ENCODE measurements around the gene LHFPL2.

The LHFPL2 gene

DNA sequence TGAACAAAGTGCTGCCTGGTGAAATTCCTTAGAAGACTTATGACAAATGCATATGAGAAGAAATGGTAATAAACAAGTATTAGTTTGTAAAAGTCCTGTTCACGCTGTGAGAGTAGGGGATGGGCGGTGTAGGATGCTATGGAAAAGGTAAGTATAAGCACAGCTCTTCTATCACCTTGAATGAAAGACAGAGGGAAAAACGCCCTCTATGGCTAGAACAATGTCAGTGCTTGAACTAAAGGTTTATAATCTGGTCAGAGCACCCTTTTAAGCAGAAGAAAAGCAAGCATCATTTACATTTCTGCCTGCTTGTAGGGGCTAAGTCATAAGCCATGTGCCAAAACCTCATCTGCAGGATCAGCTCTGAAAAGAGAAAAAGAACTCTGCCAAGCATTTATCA lies 115.2 kb downstream of the LHFPL2 start:
- in situ Hi-C loops (cut with MboI; ENCODE audit: low sequenced_read_pairs), result no loop called here

DNA sequence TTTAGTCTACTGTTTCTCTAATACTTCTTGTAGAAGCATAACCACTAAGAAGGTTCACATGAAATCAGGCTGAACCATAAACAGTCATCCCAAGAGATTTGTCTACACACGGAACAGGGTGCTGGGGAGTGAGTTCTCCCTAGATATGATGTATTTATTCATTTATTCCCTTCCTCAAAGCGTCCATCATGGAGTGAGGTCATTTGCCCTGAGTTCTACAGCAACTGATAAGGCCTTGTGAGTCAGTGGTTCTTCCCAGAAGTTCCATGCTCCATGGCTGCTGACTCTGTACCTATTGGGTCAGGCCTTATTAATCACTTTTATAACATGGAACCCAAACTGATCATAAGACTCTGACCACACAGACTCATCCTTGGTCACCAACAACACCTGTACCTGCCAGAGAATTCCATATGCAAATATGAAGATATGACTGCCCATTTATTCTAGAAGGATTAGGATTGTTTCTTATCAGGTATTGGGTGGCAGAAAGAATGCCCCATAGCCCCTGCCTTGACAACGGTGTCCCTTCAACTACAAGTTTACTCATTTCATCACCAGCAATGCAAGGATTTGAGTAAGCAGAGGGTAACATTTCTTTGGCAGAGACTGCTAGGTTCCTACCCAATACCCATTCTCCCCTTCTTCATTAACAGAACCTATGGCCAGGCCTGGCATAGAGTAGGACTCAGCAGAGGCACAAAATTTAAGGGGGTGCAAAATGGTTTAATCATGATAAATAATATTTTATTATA lies 118.1 kb downstream of the LHFPL2 start:
- in situ Hi-C loops (cut with MboI; ENCODE audit: low sequenced_read_pairs), result no loop called here

DNA sequence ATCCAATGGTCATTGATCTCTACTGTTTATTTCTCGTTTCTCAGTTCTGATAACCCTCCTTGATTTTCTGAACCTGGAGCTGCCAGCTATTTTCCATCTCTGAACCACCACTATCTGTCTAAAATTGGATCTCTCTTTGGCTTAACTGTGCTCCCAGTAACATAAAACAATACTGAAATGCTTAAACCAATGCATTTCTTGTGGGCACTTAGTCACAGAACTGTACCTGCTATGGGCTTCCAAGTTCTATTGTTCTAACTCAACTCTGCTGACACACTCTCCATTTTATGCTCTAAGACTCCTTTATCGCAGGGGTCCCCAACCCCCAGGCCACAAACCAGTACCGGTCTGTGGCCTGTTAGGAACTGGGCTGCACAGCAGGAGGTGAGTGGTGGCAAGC lies 120.6 kb downstream of the LHFPL2 start:
- in situ Hi-C loops (cut with MboI; ENCODE audit: low sequenced_read_pairs), result no loop called here

DNA sequence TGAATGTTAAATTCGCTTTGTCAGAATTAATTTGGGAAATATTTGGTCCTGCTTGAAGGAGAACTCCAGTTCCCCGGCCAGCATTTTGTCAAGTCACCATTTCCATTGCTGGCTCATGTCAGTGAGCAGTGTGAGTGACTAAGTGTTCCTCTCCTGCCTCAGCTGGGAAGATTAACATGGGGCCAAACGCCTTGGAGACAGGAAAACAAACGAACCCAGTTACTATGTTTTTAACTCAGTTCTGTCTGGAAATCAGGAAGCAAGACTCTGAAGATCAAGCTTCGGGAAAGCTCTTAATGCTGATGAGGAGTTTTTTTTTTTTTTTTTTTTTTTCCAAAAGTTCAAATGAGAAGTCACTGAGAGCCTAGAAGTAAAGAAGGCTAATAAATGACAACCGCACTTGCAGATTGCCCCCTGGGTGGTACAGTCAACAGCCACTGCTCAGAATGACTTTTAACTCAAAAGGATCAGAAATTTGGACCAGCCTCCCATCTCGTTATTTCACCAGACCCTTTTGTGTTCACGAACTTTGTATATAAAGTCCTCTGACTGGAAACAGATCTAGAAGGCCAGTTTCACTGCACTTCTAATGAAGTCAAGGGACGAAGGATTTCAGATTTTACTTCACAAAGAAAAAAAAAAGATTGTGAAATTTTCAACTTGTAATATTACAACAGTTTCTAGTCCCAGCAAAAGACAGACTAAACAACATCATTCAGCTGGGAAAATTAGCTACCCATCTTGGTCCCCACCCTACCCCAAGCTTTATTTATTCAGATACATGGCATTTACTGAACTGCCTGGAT lies 121.3 kb downstream of the LHFPL2 start:
- in situ Hi-C loops (cut with MboI; ENCODE audit: low sequenced_read_pairs), result no loop called here

DNA sequence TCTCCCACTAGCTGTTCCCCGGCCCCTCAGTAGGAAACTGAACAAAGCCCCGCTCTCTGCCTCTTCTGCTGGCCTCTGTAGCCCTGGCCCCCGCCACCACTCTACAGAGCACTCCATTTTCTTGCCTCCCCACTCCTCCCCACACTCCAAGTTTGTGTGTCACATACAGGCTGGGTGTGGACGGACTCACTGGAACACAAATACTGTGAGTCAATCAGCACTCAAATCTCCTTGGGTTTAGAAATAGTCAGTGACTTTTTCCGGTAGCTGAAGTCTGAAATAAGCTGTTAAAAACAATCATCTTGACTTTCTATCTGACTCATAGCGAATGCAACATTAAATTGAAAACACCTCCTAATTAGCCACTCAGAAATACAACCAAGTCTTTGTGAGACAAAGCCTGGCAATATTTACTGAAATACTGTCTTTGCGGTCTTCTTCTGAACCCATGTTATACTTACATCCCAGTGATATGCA lies 122.5 kb downstream of the LHFPL2 start:
- in situ Hi-C loops (cut with MboI; ENCODE audit: low sequenced_read_pairs), result no loop called here

DNA sequence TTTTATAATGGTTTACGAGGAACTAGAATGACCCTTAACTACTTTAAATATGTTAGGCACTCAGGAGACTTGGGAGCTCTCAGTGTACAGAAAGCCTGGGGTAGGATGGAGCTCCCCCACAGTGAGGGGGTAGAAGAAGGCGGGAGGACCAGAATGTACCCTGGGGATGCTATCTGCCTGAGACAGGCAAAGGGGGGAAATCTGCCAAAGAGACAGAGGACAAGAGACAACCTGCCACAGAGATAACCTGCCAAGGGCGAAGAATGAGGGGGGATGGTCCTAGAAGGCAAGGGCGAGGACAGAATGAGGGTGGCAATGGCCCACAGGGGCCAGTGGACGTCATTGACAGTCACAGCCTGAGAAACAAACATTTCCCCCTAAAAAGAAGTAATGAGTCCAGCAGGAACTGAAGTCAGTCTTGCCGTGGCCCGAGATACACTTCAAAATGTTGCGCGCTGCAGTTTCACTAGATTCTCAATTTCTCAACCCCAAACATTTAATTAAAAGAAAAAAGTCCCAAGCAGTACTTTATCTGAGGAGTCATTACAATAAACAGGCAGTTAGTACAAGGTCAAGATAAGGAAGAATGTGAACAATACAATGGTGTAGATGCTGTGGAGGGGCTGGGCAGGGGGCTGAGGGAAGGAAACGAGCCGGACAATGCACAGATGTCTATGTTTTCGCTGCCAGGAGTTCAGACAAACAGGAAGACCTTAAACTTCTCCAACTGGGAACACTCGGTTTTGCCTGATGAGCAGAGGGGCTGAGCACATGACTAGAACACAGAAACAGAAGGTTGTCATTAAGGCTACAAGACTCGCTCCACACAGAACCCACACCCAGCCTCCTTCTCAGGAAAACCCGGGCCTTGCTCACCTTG lies 125.0 kb downstream of the LHFPL2 start:
- in situ Hi-C loops (cut with MboI; ENCODE audit: low sequenced_read_pairs), result no loop called here

DNA sequence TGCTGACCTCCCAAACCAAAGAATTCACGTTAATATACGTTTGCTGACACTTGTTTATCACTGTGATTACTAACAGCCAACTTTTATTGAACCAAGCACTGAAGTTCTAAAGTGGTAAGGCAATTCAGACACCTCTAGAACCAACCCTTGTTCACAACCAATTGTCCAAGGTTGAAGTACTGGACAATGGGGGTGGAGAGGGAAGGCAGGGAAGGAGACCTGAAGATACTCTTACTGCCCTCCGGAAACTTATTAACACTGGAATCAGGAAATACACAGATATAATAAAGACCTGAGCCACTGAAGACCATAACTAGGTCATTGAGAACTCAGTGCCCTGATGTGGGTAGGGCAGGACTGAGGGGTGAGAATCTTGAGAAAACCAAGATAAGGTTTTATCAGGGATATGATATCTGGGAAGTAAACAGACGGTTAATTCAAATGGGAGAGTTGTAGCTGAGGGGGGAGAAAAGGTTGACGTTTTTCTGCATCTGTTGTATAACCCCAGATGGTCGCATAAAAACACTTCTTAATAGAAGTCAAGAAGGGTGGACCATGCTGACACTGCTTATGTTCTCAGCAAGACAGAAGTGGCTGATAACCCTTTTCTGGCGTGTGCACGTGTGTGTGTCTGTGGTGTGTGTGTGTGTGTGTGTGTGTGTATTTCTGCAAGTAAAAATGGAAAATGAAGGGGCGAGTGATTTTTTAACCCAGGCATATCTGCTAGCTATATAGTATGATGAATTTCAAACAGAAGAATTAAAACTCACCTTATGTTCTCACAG lies 125.9 kb downstream of the LHFPL2 start:
- in situ Hi-C loops (cut with MboI; ENCODE audit: low sequenced_read_pairs), result no loop called here

DNA sequence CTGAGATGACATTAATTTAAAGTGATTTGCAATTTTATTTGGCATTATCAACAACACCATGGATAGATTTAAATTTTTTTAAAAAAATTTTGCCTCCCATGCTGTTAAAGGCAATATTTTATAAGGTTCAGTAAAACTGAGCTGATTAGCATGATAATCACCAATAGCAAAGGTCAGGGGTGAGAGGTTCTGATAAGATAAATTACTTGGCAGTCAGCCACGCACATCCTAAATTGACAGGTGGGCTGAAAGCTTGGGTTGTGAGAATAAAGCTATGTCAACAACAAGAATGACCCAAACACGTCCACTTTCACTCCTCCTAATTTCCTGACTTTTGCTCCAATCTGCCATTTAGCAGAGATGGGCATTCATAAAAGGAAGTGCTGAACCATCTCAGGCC lies 127.1 kb downstream of the LHFPL2 start:
- in situ Hi-C loops (cut with MboI; ENCODE audit: low sequenced_read_pairs), result no loop called here

DNA sequence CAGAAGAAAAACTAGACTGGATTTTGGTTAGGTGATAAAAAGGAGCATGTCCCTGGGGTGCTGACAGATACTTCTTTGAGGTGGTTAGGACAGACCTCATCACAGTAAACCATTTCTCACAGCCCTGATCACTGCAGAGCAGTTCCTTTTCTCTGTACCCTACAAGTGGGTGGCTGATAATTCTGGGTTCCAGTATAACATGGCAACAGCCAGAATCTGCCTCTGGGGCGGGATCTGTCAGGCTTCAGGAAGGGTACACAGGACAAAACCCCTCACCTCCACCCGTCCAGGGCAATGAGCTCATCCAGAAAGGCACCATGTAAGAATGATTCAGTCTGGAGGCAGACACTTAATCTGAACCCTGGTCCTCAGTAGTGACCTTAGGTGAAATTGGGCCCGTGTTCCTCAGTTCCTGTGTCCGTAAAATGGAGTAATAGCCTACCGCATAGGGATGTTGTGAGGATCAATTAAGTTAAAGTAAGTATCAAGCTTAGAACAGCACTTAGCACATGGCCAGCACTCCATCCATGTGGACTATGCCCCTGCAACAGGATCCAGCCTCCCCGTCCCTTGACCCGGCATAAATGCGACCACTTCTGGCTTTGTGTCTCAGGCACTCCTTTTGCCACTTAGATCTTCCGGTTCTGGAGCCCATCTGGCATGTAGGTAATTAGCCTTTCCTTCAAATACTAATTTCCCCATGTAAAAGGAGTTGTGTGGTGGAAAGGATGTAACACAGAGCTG lies 129.2 kb downstream of the LHFPL2 start:
- in situ Hi-C loops (cut with MboI; ENCODE audit: low sequenced_read_pairs), result no loop called here

DNA sequence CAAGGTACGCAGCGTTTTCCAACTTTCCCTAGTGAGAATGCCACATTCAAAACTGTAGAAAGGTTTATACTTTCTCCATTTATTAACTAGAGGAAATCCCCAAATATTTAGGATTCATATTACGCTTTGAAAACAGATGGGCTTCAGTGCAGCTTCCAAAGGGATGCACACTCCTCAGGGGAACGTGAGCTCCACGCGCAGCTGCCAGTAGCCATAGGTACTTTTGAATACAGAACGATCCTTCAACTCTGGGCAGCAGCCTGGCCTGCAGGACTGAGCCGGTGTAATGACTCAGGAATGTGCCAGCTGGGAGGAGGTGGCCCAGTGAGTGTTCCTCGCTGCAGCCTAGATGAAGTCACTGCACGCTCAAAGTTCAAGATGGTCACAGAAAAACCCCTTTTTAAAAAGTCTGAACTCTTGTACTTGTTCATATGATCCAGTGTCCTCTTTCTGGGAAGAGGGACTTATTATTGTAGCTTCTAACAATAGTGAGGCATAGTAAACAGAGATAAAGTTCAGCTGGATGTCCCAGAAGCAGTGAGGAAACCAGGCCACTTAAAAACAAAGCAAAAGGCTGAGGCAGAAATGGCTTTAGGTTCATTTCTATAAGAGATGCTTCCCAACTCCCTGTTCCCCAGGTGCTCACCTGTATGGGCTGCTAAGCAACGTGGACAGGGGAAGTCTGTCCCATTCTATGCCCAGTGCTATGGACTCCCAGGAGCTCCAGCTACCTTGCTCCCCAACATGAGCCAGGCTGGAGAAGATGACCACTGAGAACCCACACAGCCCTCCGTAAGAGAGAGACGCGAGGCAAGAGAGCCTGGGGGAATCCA lies 130.0 kb downstream of the LHFPL2 start:
- in situ Hi-C loops (cut with MboI; ENCODE audit: low sequenced_read_pairs), result no loop called here

DNA sequence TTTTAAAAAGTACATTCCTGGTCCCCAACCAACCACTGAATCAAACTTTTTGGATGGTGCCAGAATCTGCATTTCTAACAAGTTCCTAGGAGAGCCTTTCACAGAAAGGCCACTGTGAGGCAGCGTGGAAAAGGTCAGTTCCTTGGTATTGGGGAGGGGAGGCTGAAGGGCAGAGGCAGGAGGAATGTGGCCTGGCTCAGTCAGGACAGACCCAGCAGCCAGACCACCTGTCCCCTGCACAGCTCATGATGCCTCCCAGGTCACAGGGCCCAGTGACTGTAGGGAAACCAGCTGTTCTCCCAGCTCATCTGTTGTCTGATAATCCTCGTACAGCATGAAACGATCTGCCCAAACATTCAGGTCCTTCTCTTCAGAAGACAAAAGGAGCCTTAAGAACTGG lies 132.9 kb downstream of the LHFPL2 start:
- in situ Hi-C loops (cut with MboI; ENCODE audit: low sequenced_read_pairs), result no loop called here

DNA sequence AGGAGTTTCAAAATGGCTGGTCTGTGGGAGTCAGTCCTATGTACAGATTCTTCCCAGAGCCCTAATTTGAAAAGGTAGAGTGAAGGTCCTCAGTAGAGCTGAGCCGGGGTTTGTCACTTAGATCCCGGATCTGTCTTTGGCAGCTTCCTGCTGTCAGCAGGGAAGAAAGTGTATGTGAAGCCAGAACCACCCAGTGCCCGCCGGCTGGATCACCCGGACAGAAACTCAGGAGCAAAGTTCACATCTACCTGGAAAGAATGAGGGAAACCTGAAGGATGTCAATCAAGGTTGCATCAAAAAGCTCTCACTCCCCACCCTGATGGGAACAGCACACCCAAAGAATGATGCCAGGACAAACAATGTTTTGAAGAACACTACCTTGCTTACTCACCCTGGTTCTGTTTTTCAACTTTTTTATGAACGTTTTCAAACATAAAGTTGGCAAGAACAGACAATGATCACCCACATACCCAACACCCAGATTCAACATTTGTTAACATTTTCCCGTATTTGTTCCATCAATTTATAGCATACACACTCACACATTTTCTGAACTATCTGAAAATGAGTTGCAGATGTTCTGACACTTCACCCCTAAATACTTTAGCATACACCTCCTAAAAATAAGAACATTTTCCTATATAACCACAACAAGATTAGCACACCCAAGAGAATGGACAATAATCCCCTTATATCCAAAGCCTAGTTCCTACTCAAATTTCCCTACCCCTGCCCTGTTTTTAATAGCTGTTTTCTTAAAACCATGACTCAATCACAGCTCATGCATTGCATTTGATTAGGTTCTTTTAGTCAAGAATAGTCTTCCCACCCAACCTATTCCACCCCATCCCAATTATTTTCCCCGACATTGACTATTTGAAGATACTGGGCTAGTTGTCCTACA lies 133.9 kb downstream of the LHFPL2 start:
- in situ Hi-C loops (cut with MboI; ENCODE audit: low sequenced_read_pairs), result no loop called here

DNA sequence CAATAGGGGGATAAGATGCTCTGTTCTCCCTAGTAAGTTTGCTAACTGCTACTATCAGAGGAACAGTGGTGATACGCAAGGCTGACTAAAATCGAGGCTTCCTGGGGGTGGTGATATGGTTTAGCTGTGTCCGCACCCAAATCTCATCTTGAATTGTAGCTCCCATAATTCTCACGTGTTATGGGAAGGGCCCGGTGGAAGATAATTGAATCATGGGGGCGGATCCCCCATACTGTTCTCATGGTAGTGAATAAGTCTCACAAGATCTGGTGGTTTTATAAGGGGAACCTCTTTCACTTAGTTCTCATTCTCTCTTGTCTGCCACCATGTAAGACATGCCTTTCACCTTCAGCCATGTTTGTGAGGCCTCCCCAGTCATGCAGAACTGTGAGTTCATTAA lies 135.1 kb downstream of the LHFPL2 start:
- in situ Hi-C loops (cut with MboI; ENCODE audit: low sequenced_read_pairs), result no loop called here

DNA sequence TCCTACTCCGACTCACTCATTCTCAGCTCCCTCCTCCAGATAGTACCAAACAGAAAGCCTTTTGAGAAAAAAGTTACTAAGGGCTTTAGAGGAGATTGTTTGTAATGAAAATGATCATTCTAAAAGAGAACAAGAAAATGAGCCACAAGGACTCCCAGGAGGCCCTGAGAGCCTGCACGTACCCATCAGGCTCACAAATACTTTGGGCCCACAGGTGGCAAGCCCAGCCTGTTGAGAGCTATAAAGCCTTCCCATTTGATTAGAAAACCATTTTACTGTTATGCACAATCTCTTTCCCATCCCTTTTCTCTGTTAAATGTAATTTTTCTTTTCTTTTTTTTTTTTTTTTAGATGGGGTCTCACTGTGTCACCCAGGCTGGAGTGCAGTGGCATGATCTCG lies 136.1 kb downstream of the LHFPL2 start:
- in situ Hi-C loops (cut with MboI; ENCODE audit: low sequenced_read_pairs), result no loop called here

DNA sequence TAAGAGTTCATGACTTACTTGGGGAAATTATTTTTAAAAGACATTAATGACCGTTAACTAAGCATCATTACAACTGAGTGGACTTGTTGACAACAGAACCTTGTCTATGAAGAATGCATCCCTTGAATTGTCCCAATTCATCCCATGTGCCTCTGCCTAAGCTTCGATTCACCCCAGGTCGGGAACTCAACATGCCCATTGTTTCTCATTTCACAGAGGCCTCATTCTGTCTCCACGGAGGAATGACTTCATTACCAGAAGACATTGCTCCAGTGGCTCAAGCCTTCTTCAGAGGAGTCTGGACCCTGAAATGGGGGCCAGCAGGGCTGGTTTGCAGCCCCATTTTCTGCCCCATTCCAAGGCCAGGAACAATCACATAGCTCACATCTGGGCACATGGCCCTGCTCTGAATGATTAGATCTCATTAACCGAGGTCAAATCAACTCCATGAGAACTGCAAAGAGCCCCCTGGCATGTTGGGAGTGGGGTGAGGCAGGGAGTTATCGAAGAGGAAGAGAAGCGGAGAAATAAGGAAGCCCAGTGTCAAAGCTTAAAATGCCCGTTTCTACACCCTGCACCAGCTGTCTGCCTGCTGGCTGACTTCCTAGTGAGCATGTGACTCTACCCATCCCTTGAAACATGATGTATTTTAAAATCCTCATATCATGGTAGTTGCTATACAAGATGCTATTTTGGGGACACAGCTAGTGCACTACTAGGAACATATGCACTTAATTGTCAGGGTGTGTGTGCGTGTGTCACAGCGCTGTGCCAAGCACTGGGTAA lies 137.3 kb downstream of the LHFPL2 start:
- in situ Hi-C loops (cut with MboI; ENCODE audit: low sequenced_read_pairs), result no loop called here

DNA sequence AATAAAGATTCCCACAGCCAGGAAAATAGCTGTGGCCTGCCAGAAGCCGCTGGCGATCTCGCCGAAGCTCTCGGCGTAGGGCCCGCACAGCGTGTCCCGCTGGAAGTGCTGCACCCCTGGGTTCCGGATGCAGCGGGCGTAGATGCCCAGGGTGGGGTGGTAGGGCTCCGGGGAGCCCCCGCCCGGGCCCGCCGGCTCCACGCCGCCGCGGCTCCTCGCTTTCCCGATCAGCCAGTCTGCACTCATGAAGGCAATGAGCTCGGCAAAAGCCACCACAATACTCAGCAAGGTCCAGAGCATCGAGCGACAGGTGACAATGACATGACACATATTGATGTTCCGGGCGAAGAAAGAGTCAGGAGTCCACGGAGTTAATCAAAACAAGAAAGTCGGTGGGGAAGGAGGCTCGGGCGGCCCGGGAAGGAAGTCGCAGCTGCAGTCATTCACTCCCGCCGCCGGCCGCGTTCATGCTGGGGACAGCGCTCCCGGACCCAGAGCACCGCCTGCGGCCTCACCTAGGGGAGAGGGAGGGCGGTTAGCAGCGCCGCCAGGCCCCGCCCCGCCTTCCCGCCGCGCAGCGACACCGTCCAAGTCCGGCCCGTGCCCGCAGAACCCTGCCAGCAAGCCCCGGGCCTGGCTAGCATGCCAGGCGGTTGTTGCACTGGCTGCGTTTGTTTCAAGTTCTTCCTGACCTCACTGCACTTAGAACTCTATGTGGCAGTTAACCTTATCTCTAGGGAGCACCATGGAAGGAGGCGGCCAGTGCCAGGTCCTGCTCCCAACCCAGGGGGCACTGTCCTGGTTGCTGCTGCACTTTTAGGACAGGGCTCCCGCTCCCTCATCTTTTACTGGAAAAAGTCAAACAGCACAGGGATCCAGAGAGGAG lies 138.4 kb downstream of the LHFPL2 start:
- in situ Hi-C loops (cut with MboI; ENCODE audit: low sequenced_read_pairs), result no loop called here

Data from hTERT RPE-1 (cell line).